ENCODE measurements around the gene SH3TC1.

Gene SH3TC1

GRCh38 chr4:8285976-8286718, 87.1 kb downstream of the SH3TC1 start:
- no peaks in the 10 kb centered on the region for H4K20me1 ChIP-seq (ENCODE audit: insufficient read depth, low read length, poor library complexity, severe bottlenecking)
- no peaks in the 10 kb centered on the region for H3F3A ChIP-seq (ENCODE audit: low read depth)
- H3K27me3 ChIP-seq (ENCODE audit: insufficient read depth, low read length, poor library complexity, severe bottlenecking): no peaks in the 10 kb centered on the region
- no peak overlapping the region for H3K4me3 ChIP-seq (ENCODE audit: low read length, poor library complexity, severe bottlenecking)
- H3K9me3 ChIP-seq (ENCODE audit: insufficient read depth, low read depth, low read length): no peaks in the 10 kb centered on the region
- no peaks in the 10 kb centered on the region for H3K9me2 ChIP-seq (replicated peaks; ENCODE audit: low read depth, low read length)
- TF ChIP-seq EZH2phosphoT487 (IDR thresholded peaks at IDR 0.05; ENCODE audit: borderline replicate concordance): no peak
- TF ChIP-seq CTCF (conservative IDR thresholded peaks at IDR 0.05; ENCODE audit: low read length): no peak
- H3K9ac ChIP-seq (ENCODE audit: low read depth, low read length, poor library complexity, severe bottlenecking): no peak overlapping the region
- H2AFZ ChIP-seq (ENCODE audit: low read length): no peak overlapping the region
- no peaks in the 10 kb centered on the region for H3K4me1 ChIP-seq (ENCODE audit: insufficient read depth, low read length, poor library complexity, severe bottlenecking)
- H3K4me2 ChIP-seq (ENCODE audit: low read depth, low read length, poor library complexity, severe bottlenecking): no peak overlapping the region
- H3K79me2 ChIP-seq (ENCODE audit: insufficient read depth, low read length): no peaks in the 10 kb centered on the region
- no peaks in the 10 kb centered on the region for H3K36me3 ChIP-seq (ENCODE audit: insufficient read depth, low read length)

GRCh38 chr4:8286719-8287342, 87.7 kb downstream of the SH3TC1 start:
- no peaks in the 10 kb centered on the region for H3K36me3 ChIP-seq (ENCODE audit: insufficient read depth, low read length)
- no peak overlapping the region for H3K4me2 ChIP-seq (ENCODE audit: low read depth, low read length, poor library complexity, severe bottlenecking)

More at GRCh38 chr4:8286719-8287342, 87.7 kb downstream of the SH3TC1 start:
- H2AFZ ChIP-seq (ENCODE audit: low read length): no peak overlapping the region
- no peak overlapping the region for H3K4me3 ChIP-seq (ENCODE audit: low read length, poor library complexity, severe bottlenecking)
- no peaks in the 10 kb centered on the region for H3K9me3 ChIP-seq (ENCODE audit: insufficient read depth, low read depth, low read length)
- H3K9me2 ChIP-seq (replicated peaks; ENCODE audit: low read depth, low read length): no peaks in the 10 kb centered on the region
- H3K79me2 ChIP-seq (ENCODE audit: insufficient read depth, low read length): no peaks in the 10 kb centered on the region
- no peak overlapping the region for H3K9ac ChIP-seq (ENCODE audit: low read depth, low read length, poor library complexity, severe bottlenecking)
- TF ChIP-seq CTCF (conservative IDR thresholded peaks at IDR 0.05; ENCODE audit: low read length): no peak
- no peak for TF ChIP-seq EZH2phosphoT487 (IDR thresholded peaks at IDR 0.05; ENCODE audit: borderline replicate concordance)
- no peaks in the 10 kb centered on the region for H3F3A ChIP-seq (ENCODE audit: low read depth)
- H3K4me1 ChIP-seq (ENCODE audit: insufficient read depth, low read length, poor library complexity, severe bottlenecking): no peaks in the 10 kb centered on the region
- H4K20me1 ChIP-seq (ENCODE audit: insufficient read depth, low read length, poor library complexity, severe bottlenecking): no peaks in the 10 kb centered on the region
- H3K27me3 ChIP-seq (ENCODE audit: insufficient read depth, low read length, poor library complexity, severe bottlenecking): no peaks in the 10 kb centered on the region
